ENCODE measurements around the gene KL.

The KL gene

DNA sequence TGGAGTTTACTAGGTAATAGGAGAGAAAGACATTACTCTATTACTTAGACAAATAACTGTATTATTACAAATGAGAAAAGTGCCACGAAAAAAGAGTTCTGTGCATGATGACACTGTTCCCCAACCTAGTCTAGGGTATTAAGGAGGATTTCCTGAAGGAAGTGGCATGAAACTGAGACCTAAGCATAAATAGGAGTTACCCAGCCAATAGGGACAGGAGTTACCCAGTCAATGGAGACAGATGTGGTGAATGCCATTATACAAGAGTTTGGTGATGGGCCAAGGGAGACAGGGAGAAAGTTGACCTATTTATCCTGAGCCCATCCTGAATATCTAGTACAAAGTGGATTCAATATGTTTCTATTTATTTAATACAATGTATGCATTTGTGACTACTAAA is 65.4 kb downstream of the KL start:
- H3K9ac ChIP-seq (ENCODE audit: low read depth, low read length), result no peak overlapping the region

DNA sequence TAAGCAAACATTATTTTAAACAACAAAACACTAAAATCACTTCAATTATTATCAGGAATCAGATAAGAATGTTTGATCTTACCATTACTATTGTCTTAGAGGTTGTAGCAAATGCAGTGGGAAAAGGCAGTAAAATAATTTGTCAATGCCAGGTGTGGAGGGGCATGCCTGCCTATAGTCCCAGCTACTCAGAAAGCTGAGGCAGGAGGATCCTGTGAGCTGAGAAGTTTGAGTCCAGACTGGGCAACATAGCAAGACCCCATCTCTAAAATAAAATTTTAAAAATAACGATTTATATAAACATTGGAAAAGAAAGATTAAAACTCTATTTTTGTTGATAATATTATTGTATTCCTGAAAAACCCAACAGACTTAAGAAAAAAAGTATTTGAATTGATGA is 66.8 kb downstream of the KL start:
- no peak overlapping the region for H3K9ac ChIP-seq (ENCODE audit: low read depth, low read length)

More for the DNA sequence above, 65.4 kb downstream of the KL start:
- Histone ChIP-seq H3K36me3 (ENCODE audit: control insufficient read depth, insufficient read depth, low read length) (no peaks in the 10 kb centered on the region), H3K4me3 (ENCODE audit: low read depth, low read length) (no peak overlapping the region), H3K4me1 (ENCODE audit: control insufficient read depth, insufficient read depth, low read length) (no peaks in the 10 kb centered on the region), H3K27me3 (ENCODE audit: control insufficient read depth, insufficient read depth, low read length) (no peaks in the 10 kb centered on the region), H3K27ac (ENCODE audit: low read depth, low read length) (no peak overlapping the region), H3K9me3 (ENCODE audit: control insufficient read depth, insufficient read depth, low read length) (no peaks in the 10 kb centered on the region)

DNA sequence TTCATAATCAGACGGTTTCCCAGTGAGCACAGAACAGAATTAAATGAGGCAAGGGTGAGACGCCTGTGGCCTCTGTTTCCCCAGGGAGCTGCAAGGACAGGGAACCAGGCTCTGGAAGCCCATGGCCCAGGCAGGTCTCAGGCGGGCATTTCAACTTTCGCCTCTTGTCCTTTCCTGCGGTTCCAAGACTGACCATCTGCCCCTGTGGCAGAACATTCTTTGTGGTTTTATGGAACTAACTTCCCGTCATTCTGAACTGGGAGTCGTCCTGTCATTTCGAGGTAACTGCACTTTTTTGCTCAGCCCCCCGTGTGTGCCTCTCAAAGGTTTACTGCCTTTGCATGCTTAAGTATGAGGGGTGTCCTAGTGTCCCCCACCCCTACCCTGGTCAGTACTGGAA is 70.9 kb downstream of the KL start:
- Histone ChIP-seq H3K4me3 (ENCODE audit: low read depth, low read length) (no peak overlapping the region), H3K27me3 (ENCODE audit: control insufficient read depth, insufficient read depth, low read length) (no peaks in the 10 kb centered on the region), H3K4me1 (ENCODE audit: control insufficient read depth, insufficient read depth, low read length) (peaks cover 10% of the 10 kb centered on the region), H3K9me3 (ENCODE audit: control insufficient read depth, insufficient read depth, low read length) (no peaks in the 10 kb centered on the region), H3K27ac (ENCODE audit: low read depth, low read length) (no peak overlapping the region), H3K9ac (ENCODE audit: low read depth, low read length) (no peak overlapping the region), H3K36me3 (ENCODE audit: control insufficient read depth, insufficient read depth, low read length) (no peaks in the 10 kb centered on the region)

More for the DNA sequence above, 66.8 kb downstream of the KL start:
- Histone ChIP-seq H3K9me3 (ENCODE audit: control insufficient read depth, insufficient read depth, low read length) (no peaks in the 10 kb centered on the region), H3K27ac (ENCODE audit: low read depth, low read length) (no peak overlapping the region), H3K36me3 (ENCODE audit: control insufficient read depth, insufficient read depth, low read length) (no peaks in the 10 kb centered on the region), H3K4me3 (ENCODE audit: low read depth, low read length) (no peak overlapping the region), H3K4me1 (ENCODE audit: control insufficient read depth, insufficient read depth, low read length) (no peaks in the 10 kb centered on the region), H3K27me3 (ENCODE audit: control insufficient read depth, insufficient read depth, low read length) (no peaks in the 10 kb centered on the region)

DNA sequence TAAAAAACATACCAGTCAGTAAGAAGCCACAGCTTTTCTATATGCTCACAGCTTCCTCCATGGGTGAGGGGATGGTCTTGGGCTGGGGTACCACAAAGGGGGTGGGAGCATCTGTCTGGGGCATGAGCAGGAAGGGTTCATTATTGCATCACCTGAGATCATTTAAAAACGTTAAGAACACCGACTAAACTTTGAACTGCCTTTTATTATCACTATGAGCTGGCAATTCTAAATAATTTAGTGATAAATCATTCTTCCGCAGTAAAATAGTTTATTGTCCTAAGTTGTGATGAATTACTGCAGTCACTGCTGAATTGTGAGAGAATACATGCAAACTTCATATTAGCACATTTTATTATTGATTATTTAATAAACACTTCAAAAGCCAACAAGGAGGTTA is 71.6 kb downstream of the KL start:
- Histone ChIP-seq H3K4me3 (ENCODE audit: low read depth, low read length) (no peak overlapping the region), H3K4me1 (ENCODE audit: control insufficient read depth, insufficient read depth, low read length) (peaks cover 17% of the 10 kb centered on the region), H3K27me3 (ENCODE audit: control insufficient read depth, insufficient read depth, low read length) (no peaks in the 10 kb centered on the region), H3K36me3 (ENCODE audit: control insufficient read depth, insufficient read depth, low read length) (no peaks in the 10 kb centered on the region), H3K9me3 (ENCODE audit: control insufficient read depth, insufficient read depth, low read length) (no peaks in the 10 kb centered on the region), H3K27ac (ENCODE audit: low read depth, low read length) (no peak overlapping the region), H3K9ac (ENCODE audit: low read depth, low read length) (no peak overlapping the region)

DNA sequence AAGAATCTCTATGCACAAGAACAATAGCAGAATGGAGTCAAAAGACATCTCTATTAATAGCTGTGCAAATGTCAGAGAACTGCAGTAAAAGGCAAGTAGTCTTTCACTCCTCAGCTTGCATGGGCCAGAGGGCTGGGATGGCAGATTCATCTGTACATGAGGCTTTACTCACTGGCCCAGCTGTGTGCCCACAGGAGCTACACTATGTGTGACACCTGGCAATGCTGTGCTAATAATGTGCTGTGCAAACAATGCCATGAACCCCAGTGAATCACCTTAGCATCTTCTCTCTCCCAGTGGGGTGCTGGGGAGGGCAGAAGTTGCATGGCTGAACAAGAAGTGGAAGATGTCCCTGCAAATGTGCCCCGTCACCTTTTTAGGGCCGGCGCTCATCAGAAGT is 73.1 kb downstream of the KL start:
- Histone ChIP-seq H3K9me3 (ENCODE audit: control insufficient read depth, insufficient read depth, low read length) (peaks cover under 1% of the 10 kb centered on the region; the same call in 1 of the 2 replicates), H3K36me3 (ENCODE audit: control insufficient read depth, insufficient read depth, low read length) (no peaks in the 10 kb centered on the region), H3K27ac (ENCODE audit: low read depth, low read length) (no peak overlapping the region), H3K4me1 (ENCODE audit: control insufficient read depth, insufficient read depth, low read length) (peaks cover 17% of the 10 kb centered on the region), H3K9ac (ENCODE audit: low read depth, low read length) (no peak overlapping the region), H3K4me3 (ENCODE audit: low read depth, low read length) (no peak overlapping the region), H3K27me3 (ENCODE audit: control insufficient read depth, insufficient read depth, low read length) (no peaks in the 10 kb centered on the region)

DNA sequence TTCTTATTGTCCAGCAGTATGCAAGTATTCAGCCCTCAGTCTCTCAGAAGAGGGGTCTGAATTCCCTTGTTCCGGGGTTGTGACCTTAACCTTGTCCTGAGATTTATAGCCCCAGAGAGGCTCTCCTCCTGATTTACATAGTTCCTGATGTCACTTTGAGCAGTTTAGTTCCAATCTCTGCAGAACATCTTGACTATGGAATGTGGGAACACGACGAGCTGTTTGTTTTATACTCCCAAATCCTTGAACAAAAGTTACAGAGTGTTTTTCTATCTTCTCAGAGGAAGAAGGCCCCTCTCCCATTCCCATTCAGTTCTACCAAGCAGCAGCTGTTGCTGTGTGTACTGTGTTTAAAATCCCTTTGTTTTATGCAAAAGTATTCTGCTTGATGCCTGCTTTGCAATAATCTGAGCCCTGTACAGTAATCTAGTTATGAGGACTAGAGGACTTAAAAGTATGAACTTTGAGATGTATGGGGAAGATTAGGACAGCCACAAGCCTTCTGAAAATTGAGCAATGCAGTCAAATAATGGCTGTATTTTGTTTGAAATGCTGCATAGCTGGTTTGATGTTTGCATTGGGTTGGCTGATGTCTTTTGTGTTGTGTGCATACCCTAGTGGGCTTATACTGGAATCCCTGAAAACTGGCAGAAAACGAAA is 74.7 kb downstream of the KL start:
- no peak overlapping the region for H3K9ac ChIP-seq (ENCODE audit: low read depth, low read length)
- H3K27me3 ChIP-seq (ENCODE audit: control insufficient read depth, insufficient read depth, low read length), result no peaks in the 10 kb centered on the region
- H3K4me1 ChIP-seq (ENCODE audit: control insufficient read depth, insufficient read depth, low read length), result peaks cover 17% of the 10 kb centered on the region
- peaks cover 2% of the 10 kb centered on the region; the same call in 1 of the 2 replicates for H3K9me3 ChIP-seq (ENCODE audit: control insufficient read depth, insufficient read depth, low read length)
- no peak overlapping the region for H3K27ac ChIP-seq (ENCODE audit: low read depth, low read length)
- no peak overlapping the region for H3K4me3 ChIP-seq (ENCODE audit: low read depth, low read length)
- H3K36me3 ChIP-seq (ENCODE audit: control insufficient read depth, insufficient read depth, low read length), result no peaks in the 10 kb centered on the region

DNA sequence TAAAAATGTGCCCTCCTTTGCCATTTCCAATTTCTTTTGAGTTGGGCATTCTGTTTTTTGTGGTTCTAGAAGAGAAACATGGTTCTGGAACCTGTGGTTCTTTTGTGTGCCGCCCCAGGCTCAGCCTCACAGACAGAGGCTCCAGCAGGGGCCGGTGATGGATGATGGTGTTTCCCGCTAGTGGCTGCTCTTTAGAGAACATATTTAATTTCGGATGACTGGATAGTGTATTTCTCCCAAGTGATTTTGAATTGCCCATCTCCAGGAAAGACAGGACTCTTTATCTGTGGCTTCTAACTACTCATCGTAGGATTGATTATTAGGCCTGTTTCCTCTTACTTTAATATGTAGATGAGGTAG is 75.2 kb downstream of the KL start:
- no peaks in the 10 kb centered on the region for H3K36me3 ChIP-seq (ENCODE audit: control insufficient read depth, insufficient read depth, low read length)
- no peaks in the 10 kb centered on the region for H3K27me3 ChIP-seq (ENCODE audit: control insufficient read depth, insufficient read depth, low read length)
- H3K4me3 ChIP-seq (ENCODE audit: low read depth, low read length), result no peak overlapping the region
- H3K9me3 ChIP-seq (ENCODE audit: control insufficient read depth, insufficient read depth, low read length), result peaks cover 2% of the 10 kb centered on the region; the same call in 1 of the 2 replicates
- H3K9ac ChIP-seq (ENCODE audit: low read depth, low read length), result no peak overlapping the region
- no peak overlapping the region for H3K27ac ChIP-seq (ENCODE audit: low read depth, low read length)
- H3K4me1 ChIP-seq (ENCODE audit: control insufficient read depth, insufficient read depth, low read length), result peaks cover 17% of the 10 kb centered on the region

DNA sequence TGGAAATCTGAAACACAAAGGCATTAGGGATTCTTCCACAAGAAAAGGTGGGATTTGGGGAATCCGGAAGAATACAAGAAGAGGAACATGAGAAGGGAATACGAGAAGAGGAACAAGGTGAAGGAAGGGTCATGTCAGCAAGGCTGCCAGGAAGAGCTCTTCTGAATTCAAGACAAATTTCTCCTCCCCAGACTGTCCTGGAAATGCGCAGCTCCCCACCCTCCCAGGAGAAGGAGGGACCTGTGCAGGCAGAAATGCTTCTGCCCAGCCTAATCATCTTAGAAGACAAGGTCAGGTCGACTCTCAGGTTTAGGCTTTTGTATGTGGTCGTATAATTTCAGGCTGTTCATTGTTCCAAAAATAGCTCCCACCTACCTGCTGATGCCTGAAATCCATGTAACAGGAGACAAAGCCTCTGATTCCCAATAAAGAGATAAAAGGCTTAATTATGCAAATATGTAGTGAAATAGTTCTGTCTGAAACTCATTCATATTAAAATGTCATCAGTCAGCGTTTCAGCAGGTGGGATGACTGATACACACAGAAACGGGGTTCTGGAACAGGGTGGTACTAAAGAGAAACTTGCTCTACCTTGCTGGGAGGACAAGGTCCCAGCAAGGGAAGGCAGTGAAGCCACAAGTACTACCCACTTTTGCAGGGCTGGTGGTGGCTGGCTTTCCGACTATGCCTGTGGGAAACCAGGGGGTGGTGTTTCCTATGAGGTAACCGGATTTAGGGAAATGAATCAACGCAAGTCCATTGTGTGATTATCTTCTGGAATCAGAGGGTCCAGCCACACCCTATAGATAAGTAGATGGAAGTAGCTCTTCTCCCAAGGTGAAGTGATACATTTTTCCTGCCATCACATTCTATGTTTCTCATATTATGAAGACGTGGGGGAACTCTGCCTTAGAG is 76.1 kb downstream of the KL start:
- Histone ChIP-seq H3K9me3 (ENCODE audit: control insufficient read depth, insufficient read depth, low read length) (peaks cover 2% of the 10 kb centered on the region; the same call in 1 of the 2 replicates), H3K4me1 (ENCODE audit: control insufficient read depth, insufficient read depth, low read length) (peaks cover 17% of the 10 kb centered on the region), H3K9ac (ENCODE audit: low read depth, low read length) (no peak overlapping the region), H3K36me3 (ENCODE audit: control insufficient read depth, insufficient read depth, low read length) (no peaks in the 10 kb centered on the region), H3K27ac (ENCODE audit: low read depth, low read length) (peak overlapping the region; percentile 7), H3K4me3 (ENCODE audit: low read depth, low read length) (no peak overlapping the region), H3K27me3 (ENCODE audit: control insufficient read depth, insufficient read depth, low read length) (no peaks in the 10 kb centered on the region)

DNA sequence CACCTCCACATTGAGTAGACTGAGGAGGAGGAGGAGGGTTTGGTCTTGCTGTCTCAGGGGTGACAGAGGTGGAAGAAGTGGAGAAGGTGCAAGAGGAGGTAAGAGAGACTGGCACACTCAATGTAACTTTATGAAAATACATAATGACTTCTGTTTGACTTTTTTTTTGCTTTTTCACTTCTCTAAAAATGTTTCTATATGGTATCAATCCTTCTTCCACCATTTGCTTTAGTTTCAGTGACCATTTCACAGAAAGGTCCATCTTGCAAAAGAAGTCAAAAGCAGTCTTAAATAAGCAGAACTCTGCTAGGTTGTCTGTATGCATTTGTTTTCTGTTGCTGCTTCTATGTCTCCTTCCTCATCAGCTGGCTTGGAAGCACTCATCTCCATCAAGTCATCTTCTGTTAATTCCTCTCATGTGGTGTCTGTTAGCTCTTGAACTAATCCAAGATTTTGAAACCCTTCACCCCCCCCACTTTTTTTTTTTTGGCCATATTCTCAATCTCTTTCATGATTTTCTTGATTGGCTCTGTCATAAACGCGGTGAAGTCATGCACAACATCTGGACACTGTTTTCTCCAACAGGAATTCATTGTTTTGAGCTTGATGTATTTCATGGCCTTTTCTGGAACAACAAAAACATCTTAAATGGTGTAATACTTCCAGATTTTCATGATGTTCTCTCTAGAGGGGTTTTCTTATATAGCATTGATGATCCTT is 80.8 kb downstream of the KL start:
- Histone ChIP-seq H3K9ac (ENCODE audit: low read depth, low read length) (no peak overlapping the region), H3K9me3 (ENCODE audit: control insufficient read depth, insufficient read depth, low read length) (peaks cover 2% of the 10 kb centered on the region; the same call in 1 of the 2 replicates), H3K4me1 (ENCODE audit: control insufficient read depth, insufficient read depth, low read length) (peaks cover 8% of the 10 kb centered on the region), H3K4me3 (ENCODE audit: low read depth, low read length) (no peak overlapping the region), H3K27ac (ENCODE audit: low read depth, low read length) (no peak overlapping the region), H3K27me3 (ENCODE audit: control insufficient read depth, insufficient read depth, low read length) (no peaks in the 10 kb centered on the region), H3K36me3 (ENCODE audit: control insufficient read depth, insufficient read depth, low read length) (no peaks in the 10 kb centered on the region)

DNA sequence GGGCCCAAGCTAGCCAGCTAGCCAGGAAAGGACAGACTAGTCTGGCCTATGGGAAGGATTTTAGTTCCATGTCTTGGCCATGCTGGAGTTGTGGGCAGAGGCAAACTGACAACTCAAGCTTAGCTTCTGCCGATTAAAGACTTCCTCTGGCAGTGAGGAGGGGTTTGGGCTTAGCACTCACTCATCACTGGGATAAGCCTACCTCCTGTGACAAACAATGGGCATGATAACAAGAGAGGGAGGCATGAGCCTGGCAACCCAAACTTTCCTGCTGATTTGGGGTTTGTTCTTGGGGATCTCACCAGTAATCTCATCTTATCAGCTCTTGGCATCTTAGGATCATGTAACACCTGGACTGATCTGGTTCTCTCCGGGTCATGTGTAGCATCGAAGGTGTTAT is 83.6 kb downstream of the KL start:
- Histone ChIP-seq H3K27me3 (ENCODE audit: control insufficient read depth, insufficient read depth, low read length) (no peaks in the 10 kb centered on the region), H3K4me1 (ENCODE audit: control insufficient read depth, insufficient read depth, low read length) (no peaks in the 10 kb centered on the region), H3K27ac (ENCODE audit: low read depth, low read length) (no peak overlapping the region), H3K4me3 (ENCODE audit: low read depth, low read length) (no peak overlapping the region), H3K36me3 (ENCODE audit: control insufficient read depth, insufficient read depth, low read length) (no peaks in the 10 kb centered on the region), H3K9ac (ENCODE audit: low read depth, low read length) (no peak overlapping the region), H3K9me3 (ENCODE audit: control insufficient read depth, insufficient read depth, low read length) (no peaks in the 10 kb centered on the region)

DNA sequence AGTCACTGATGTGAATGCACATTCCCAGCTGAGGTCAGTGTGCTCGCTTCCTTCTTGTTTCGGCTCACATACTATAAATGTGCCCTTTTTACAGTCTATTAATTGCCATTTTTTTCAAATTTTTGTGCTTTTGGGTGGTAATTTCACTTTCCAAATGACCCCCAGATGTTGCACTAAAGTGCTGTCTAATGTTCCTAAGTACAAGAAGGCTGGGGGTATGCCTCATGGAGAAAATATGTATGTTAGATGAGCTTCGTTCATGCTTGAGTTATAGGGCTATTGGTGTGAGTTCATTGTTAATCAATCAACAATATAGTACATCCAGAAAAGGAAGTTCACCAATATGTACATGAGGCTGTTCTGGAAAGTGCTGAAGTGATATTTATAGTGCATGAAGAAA is 84.7 kb downstream of the KL start:
- no peaks in the 10 kb centered on the region for H3K4me1 ChIP-seq (ENCODE audit: control insufficient read depth, insufficient read depth, low read length)
- H3K9me3 ChIP-seq (ENCODE audit: control insufficient read depth, insufficient read depth, low read length), result no peaks in the 10 kb centered on the region
- no peaks in the 10 kb centered on the region for H3K27me3 ChIP-seq (ENCODE audit: control insufficient read depth, insufficient read depth, low read length)
- no peaks in the 10 kb centered on the region for H3K36me3 ChIP-seq (ENCODE audit: control insufficient read depth, insufficient read depth, low read length)
- no peak overlapping the region for H3K4me3 ChIP-seq (ENCODE audit: low read depth, low read length)
- H3K27ac ChIP-seq (ENCODE audit: low read depth, low read length), result no peak overlapping the region
- H3K9ac ChIP-seq (ENCODE audit: low read depth, low read length), result no peak overlapping the region

Data from HUES48 (cell line).